ENCODE data around the gene ARF1.
"Not testable (repeated sequence)": the region's sequence is repeated elsewhere in the genome, so short reads cannot be mapped to it uniquely, and the experiment has no call there.

The ARF1 gene

DNA sequence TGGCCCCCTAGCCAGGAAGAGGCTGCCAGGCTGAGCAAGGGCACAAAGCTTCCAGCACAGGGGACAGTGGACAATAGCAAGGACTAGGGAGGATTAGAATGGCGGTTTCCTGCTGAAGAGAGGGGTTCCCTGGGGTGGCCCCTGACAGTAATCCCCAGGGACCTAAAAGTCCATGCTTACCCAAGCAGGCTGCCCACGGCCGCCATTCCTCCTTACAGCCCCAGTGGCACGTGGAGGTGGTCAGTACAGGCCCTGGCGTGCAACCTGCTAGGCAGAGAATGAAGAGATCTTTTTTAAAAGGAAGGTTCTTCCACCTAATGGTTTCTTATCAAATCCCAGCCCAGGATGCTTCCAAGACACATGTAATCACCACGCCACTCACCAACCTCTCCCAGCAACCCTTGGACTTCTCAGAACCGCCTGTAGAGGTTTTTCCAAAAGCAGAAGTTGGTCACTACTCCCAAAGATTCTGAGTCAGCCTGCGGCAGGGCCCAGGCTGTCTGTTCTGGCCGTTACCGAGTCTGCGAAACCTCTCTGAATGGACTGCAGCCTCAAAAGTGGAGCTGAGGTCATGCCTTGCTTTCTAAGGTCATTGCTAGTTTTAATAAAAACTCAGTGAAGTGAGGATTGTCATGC lies 25.7 kb downstream of the ARF1 start:
- Mint-ChIP-seq H3K9me3 (no peaks in the 10 kb centered on the region), H3K27ac (peak overlapping the region in 1 of 3 experiments; percentile 46), H3K27me3 (ENCODE audit: low read depth) (no peaks in the 10 kb centered on the region), H3K36me3 (ENCODE audit: low read depth) (peaks cover 9% of the 10 kb centered on the region), H3K4me1 (peaks cover 22% of the 10 kb centered on the region), H3K4me3 (peak overlapping the region; percentile 90 to 98 (median 95))
- TF ChIP-seq, protein P1, sequence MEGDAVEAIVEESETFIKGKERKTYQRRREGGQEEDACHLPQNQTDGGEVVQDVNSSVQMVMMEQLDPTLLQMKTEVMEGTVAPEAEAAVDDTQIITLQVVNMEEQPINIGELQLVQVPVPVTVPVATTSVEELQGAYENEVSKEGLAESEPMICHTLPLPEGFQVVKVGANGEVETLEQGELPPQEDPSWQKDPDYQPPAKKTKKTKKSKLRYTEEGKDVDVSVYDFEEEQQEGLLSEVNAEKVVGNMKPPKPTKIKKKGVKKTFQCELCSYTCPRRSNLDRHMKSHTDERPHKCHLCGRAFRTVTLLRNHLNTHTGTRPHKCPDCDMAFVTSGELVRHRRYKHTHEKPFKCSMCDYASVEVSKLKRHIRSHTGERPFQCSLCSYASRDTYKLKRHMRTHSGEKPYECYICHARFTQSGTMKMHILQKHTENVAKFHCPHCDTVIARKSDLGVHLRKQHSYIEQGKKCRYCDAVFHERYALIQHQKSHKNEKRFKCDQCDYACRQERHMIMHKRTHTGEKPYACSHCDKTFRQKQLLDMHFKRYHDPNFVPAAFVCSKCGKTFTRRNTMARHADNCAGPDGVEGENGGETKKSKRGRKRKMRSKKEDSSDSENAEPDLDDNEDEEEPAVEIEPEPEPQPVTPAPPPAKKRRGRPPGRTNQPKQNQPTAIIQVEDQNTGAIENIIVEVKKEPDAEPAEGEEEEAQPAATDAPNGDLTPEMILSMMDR (IDR thresholded peaks at IDR 0.05; ENCODE audit: unreplicated experiment in 3 of 3) = no peak

DNA sequence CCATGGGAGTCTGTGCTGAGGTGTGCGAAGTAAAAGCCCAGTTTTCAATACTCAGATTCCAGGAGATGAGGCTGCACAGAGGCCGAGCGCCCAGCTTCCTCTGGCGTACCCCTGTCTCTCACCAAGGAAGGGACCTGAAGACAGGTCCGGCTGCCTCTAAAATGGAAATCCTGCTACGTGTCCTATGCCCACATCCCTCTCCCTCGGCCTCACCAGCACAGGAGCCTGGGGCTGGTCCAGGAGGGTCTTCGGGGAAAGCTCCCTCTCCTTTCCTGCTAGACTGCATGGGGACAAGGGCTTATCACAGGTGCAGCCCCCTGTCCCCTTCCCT lies 26.2 kb downstream of the ARF1 start:
- peak overlapping the region; percentile 90 to 98 (median 95) for H3K4me3 Mint-ChIP-seq
- TF ChIP-seq, protein P1 (IDR thresholded peaks at IDR 0.05; ENCODE audit: unreplicated experiment in 3 of 3) = no peak
- H3K27ac Mint-ChIP-seq = peak overlapping the region in 2 of 3 experiments; percentile 77 to 96
- peaks cover 19% of the 10 kb centered on the region for H3K4me1 Mint-ChIP-seq
- H3K36me3 Mint-ChIP-seq (ENCODE audit: low read depth) = peaks cover 9% of the 10 kb centered on the region
- no peaks in the 10 kb centered on the region for H3K9me3 Mint-ChIP-seq
- H3K27me3 Mint-ChIP-seq (ENCODE audit: low read depth) = no peaks in the 10 kb centered on the region

DNA sequence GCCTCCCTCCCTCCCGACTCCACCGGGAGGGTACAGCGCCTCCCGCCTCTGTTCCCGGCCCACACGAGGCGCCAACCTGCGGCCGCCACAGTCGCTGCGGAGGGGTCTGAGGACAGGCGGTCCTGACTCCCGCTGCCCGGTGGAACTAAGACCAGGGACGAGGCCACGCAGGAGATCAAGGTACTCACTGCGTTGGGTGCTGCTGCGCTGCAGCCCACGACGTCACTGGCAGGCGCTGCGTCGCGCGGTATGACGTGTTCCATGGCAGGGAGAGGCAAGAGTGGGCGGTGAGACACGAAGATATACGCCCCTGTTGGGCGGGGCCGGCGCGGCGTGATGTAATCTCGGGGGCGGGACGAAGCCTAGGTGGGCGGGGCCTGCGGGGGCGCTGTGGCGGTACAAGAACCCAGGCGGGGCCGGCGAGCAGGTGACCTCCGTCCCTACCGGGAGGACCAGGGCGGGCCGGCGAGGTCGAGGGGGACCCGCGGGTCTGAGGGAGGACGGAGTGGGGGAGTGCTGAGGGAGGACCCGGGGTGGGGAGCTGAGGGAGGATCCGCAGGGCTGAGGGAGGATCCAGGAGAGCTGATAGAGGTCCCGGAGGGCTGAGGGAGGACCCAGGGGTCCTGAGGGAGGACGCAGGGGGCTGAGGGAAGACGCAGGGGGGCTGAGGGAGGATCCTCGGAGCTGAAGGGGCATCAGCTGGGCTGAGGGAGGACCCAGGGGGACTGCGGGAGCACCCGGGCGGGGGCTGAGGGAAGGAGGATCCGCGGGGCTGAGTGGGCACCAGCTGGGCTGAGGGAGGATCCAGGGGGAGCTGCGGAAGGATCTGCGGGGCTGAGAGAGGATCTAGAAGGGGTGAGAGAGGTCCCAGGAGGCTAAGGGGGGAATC lies 26.8 kb downstream of the ARF1 start, which contains the start of gene MRPL55:
MRPL55 (minus strand) TSS at position 227 of the 889 bp plus-strand sequence. CDS start 1,039 bp downstream, outside the sequence.
- Mint-ChIP-seq H3K27me3 (ENCODE audit: low read depth) (no peaks in the 10 kb centered on the region), H3K27ac (peak within 1 kb of the TSS; percentile 77 to 96 (median 96)), H3K4me1 (peaks cover 16% of the 10 kb centered on the region), H3K4me3 (peak within 1 kb of the TSS; percentile 90 to 98 (median 95)), H3K36me3 (ENCODE audit: low read depth) (peaks cover 9% of the 10 kb centered on the region), H3K9me3 (no peaks in the 10 kb centered on the region)
- TF ChIP-seq, protein P1 (IDR thresholded peaks at IDR 0.05; ENCODE audit: unreplicated experiment in 3 of 3) = no peak

DNA sequence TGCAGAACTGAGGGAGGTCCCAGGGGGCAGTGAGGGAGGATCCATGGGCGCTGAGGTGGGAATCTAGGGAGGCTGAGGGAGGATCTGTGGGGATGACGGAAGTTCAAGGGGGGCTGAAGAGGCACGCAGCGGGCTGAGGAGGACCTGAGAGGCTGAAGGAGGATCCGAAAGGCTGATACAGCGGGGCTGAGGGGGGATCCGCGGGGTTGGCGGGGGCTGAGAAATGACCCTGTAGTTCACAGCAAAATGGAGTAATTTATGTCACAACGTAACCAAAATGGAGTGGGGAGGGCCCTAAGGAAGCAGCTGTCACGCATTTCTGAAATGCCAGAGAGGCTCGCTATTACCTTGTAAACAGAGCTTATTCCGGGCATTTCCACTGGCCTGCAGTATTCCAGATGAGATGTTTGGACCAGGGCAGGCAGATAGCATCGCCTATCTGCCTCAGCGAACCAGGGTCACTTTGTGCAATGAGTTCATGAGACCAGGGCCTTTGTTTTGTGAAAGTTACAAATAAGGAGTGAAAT lies 27.5 kb downstream of the ARF1 start:
- TF ChIP-seq, protein P1 (IDR thresholded peaks at IDR 0.05; ENCODE audit: unreplicated experiment in 3 of 3) = no peak

DNA sequence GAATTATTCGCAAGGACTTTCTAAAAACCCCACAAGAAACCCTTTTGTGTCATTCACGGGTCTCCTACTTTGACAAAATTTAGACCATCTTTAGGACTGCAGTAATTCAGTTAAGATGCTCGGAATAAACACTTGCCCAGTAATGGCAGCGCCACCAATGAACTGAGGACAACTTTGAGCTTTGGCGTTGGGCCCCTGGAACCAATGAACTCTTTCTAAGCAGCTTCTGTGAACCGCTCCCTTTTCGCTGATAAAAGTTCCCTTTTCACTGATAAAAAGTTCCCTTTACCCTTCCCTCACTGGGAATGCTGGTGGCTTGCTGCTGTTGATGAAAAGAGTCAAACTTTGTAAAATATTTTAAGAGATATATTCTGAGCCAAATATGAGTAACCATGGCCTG lies 28.0 kb downstream of the ARF1 start:
- peaks cover 13% of the 10 kb centered on the region for H3K4me1 Mint-ChIP-seq
- TF ChIP-seq, protein P1 (IDR thresholded peaks at IDR 0.05; ENCODE audit: unreplicated experiment in 3 of 3) = no peak

More for the DNA sequence above, 27.5 kb downstream of the ARF1 start:
- Mint-ChIP-seq H3K36me3 (ENCODE audit: low read depth) (peaks cover 9% of the 10 kb centered on the region), H3K27me3 (ENCODE audit: low read depth) (peaks cover under 1% of the 10 kb centered on the region), H3K27ac (peak overlapping the region; percentile 77 to 96 (median 96)), H3K9me3 (no peaks in the 10 kb centered on the region), H3K4me1 (peaks cover 13% of the 10 kb centered on the region), H3K4me3 (peak overlapping the region; percentile 90 to 98 (median 95))

DNA sequence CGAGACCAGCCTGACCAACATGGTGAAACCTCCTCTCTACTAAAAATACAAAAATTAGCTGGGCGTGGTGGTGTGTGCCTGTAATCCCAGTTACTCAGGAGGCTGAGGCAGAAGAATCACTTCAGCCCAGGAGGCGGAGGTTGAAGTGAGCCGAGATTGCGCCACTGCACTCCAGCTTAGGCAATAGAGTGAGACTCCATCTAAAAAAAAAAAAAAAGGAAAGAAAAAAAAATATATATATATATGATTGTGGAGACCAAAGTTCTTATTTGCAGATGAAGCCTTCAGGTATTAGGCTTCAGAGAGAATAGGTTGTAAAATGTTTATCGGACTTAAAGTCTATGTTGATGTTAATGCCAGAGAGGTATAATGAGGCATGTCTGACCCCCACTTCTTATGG lies 28.8 kb downstream of the ARF1 start:
- H3K4me3 Mint-ChIP-seq = peak overlapping the region in 2 of 3 experiments; percentile 21 to 41
- not testable (repeated sequence) for H3K27me3 Mint-ChIP-seq (ENCODE audit: low read depth); H3K36me3 Mint-ChIP-seq (ENCODE audit: low read depth); H3K9me3 Mint-ChIP-seq; H3K27ac Mint-ChIP-seq
- peaks cover 13% of the 10 kb centered on the region for H3K4me1 Mint-ChIP-seq

More for the DNA sequence above, 28.0 kb downstream of the ARF1 start:
- H3K4me3 Mint-ChIP-seq = peak overlapping the region in 2 of 3 experiments; percentile 90 to 95
- H3K36me3 Mint-ChIP-seq (ENCODE audit: low read depth) = peaks cover 9% of the 10 kb centered on the region
- no peaks in the 10 kb centered on the region for H3K9me3 Mint-ChIP-seq
- peak overlapping the region; percentile 77 to 96 (median 96) for H3K27ac Mint-ChIP-seq
- peaks cover 4% of the 10 kb centered on the region for H3K27me3 Mint-ChIP-seq (ENCODE audit: low read depth)

Data from nephron (organoid).